HG02759 (cell line): ENCODE results near the gene GATD1.

Source experiments
- ATAC-seq: cut with Tn5 transposase; IDR thresholded peaks from one replicate; pipeline ENCODE4 v1.9.1; 2021; ENCODE audit warnings: mild to moderate bottlenecking, moderate library complexity; ENCODE audit not compliant: unreplicated experiment

Gene GATD1

GRCh38 chr11:782264-783174 is 5.2 kb upstream of the GATD1 start:
- no peak for ATAC-seq

GRCh38 chr11:779955-780532 is 2.8 kb upstream of the GATD1 start:
- no peak for ATAC-seq

GRCh38 chr11:778976-779954 is 2.0 kb upstream of the GATD1 start:
- no peak for ATAC-seq

- ATAC-seq, result peak; percentile 43
Measured at GRCh38 chr11:776561-777287, 563 bp downstream of the GATD1 start.

- ATAC-seq, result no peak
Measured at GRCh38 chr11:776263-776560, 1.1 kb downstream of the GATD1 start.

GRCh38 chr11:774873-775592 is 2.3 kb downstream of the GATD1 start:
- ATAC-seq, result no peak

GRCh38 chr11:773830-774229 is 3.5 kb downstream of the GATD1 start:
- no peak for ATAC-seq

GRCh38 chr11:773425-773824 is 3.9 kb downstream of the GATD1 start:
- ATAC-seq, result no peak

- no peak for ATAC-seq
Measured at GRCh38 chr11:772429-773390, 4.6 kb downstream of the GATD1 start.

- ATAC-seq, result no peak
Measured at GRCh38 chr11:771617-772204, 5.6 kb downstream of the GATD1 start.

- ATAC-seq, result no peak
Measured at GRCh38 chr11:770642-771616, 6.4 kb downstream of the GATD1 start.

GRCh38 chr11:769887-770641 is 7.2 kb downstream of the GATD1 start:
- no peak for ATAC-seq

- ATAC-seq, result no peak
Measured at GRCh38 chr11:767238-767637, 10.0 kb downstream of the GATD1 start.

- no peak for ATAC-seq
Measured at GRCh38 chr11:766936-767210, 10.4 kb downstream of the GATD1 start.

- no peak for ATAC-seq
Measured at GRCh38 chr11:766106-766935, 11.0 kb downstream of the GATD1 start.

GRCh38 chr11:765802-766091 is 11.5 kb downstream of the GATD1 start:
- no peak for ATAC-seq
